Measurements from ENCODE around the gene B3GAT2.

DNA sequence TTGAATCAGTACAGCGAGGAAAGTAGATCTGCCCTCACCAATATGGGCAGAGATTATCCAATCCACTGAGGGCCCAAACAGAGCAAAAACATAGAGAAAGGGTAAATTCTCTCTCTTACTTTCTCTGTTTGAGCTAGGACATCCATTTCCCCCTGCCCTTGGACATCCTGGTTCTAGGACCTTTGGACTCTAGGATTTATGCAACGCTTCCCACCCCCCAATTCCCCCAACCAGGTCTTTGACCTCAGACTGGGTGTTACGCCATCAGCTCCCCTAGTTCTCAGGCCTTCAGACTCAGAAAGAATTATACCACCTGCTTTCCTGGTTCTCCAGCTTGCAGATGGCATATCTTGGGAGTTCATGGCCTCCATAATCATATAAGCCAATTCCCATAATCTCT, 10.2 kb upstream of the B3GAT2 start:
- TF ChIP-seq POLR2A (IDR thresholded peaks at IDR 0.05) = no peak
- TF ChIP-seq, protein P1, sequence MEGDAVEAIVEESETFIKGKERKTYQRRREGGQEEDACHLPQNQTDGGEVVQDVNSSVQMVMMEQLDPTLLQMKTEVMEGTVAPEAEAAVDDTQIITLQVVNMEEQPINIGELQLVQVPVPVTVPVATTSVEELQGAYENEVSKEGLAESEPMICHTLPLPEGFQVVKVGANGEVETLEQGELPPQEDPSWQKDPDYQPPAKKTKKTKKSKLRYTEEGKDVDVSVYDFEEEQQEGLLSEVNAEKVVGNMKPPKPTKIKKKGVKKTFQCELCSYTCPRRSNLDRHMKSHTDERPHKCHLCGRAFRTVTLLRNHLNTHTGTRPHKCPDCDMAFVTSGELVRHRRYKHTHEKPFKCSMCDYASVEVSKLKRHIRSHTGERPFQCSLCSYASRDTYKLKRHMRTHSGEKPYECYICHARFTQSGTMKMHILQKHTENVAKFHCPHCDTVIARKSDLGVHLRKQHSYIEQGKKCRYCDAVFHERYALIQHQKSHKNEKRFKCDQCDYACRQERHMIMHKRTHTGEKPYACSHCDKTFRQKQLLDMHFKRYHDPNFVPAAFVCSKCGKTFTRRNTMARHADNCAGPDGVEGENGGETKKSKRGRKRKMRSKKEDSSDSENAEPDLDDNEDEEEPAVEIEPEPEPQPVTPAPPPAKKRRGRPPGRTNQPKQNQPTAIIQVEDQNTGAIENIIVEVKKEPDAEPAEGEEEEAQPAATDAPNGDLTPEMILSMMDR (IDR thresholded peaks at IDR 0.05) = no peak

All from uterus (tissue), 2 donors.